Measurements from ENCODE around the gene NME7. TPM values are rescaled to one million over a fixed set of nuclear protein-coding genes. Genes with fewer than 3 reads are reported as not detected.
"Not testable (repeated sequence)": the region's sequence is repeated elsewhere in the genome, so short reads cannot be mapped to it uniquely, and the experiment has no call there.

Gene NME7
- total and polyA plus RNA-seq, 2 experiments from 2014 or later = 22.3 to 35.3 TPM

GRCh38 chr1:169186106-169186505 is 181.5 kb downstream of the NME7 start:
- H3K4me1 ChIP-seq (ENCODE audit: insufficient read depth) = no peaks in the 10 kb centered on the region
- no peaks in the 10 kb centered on the region for H4K20me1 ChIP-seq (ENCODE audit: insufficient read depth)
- 91 to 100% methylated on average over 1 of the region's 1 CpG for WGBS, 2 experiments (ENCODE audit: low coverage in 1 of 2, low lambda C conversion rate in 2 of 2, missing lambda C conversion rate in 2 of 2)
- no peaks in the 10 kb centered on the region for H3K9me3 ChIP-seq (ENCODE audit: low read depth)
- no peaks in the 10 kb centered on the region for H3K79me2 ChIP-seq (ENCODE audit: insufficient read depth)
- no peaks in the 10 kb centered on the region for H3F3A ChIP-seq (ENCODE audit: insufficient read depth)
- H3K9me2 ChIP-seq (ENCODE audit: insufficient read depth) = no peaks in the 10 kb centered on the region
- H3K9ac ChIP-seq = no peak overlapping the region
- H3K27ac ChIP-seq = no peak overlapping the region
- in situ Hi-C loops (cut with MboI) = no loop called here
- no peak for TF ChIP-seq EZH2phosphoT487 (IDR thresholded peaks at IDR 0.05; ENCODE audit: insufficient read depth, low read depth)
- no peak for TF ChIP-seq EZH2 (IDR thresholded peaks at IDR 0.05; ENCODE audit: insufficient read depth, poor library complexity, severe bottlenecking)
- H3K27me3 ChIP-seq (replicated peaks; ENCODE audit: insufficient read depth) = no peaks in the 10 kb centered on the region
- no peak overlapping the region for H3K4me2 ChIP-seq (ENCODE audit: unreplicated experiment)
- no peaks in the 10 kb centered on the region for H3K36me3 ChIP-seq (ENCODE audit: low read depth)
- DNase-seq = no peak
- no peak overlapping the region for H2AFZ ChIP-seq
- H3K4me3 ChIP-seq = no peak overlapping the region

GRCh38 chr1:169184812-169185211 is 182.8 kb downstream of the NME7 start:
- Histone ChIP-seq H4K20me1 (ENCODE audit: insufficient read depth) (no peaks in the 10 kb centered on the region), H3K4me1 (ENCODE audit: insufficient read depth) (no peaks in the 10 kb centered on the region), H3K9me2 (ENCODE audit: insufficient read depth) (no peaks in the 10 kb centered on the region), H3K27me3 (replicated peaks; ENCODE audit: insufficient read depth) (no peaks in the 10 kb centered on the region), H3K9me3 (ENCODE audit: low read depth) (no peaks in the 10 kb centered on the region), H2AFZ (no peak overlapping the region), H3K4me3 (no peak overlapping the region), H3K79me2 (ENCODE audit: insufficient read depth) (no peaks in the 10 kb centered on the region), H3F3A (ENCODE audit: insufficient read depth) (no peaks in the 10 kb centered on the region), H3K36me3 (ENCODE audit: low read depth) (no peaks in the 10 kb centered on the region), H3K9ac (no peak overlapping the region), H3K27ac (no peak overlapping the region), H3K4me2 (ENCODE audit: unreplicated experiment) (no peak overlapping the region)
- DNase-seq = no peak
- in situ Hi-C loops (cut with MboI) = no loop called here
- TF ChIP-seq EZH2 (IDR thresholded peaks at IDR 0.05; ENCODE audit: insufficient read depth, poor library complexity, severe bottlenecking) (no peak), EZH2phosphoT487 (IDR thresholded peaks at IDR 0.05; ENCODE audit: insufficient read depth, low read depth) (no peak)
- 90 to 92% methylated on average over 1 of the region's 1 CpG for WGBS, 2 experiments (ENCODE audit: low coverage in 1 of 2, low lambda C conversion rate in 2 of 2, missing lambda C conversion rate in 2 of 2)

GRCh38 chr1:169180174-169180573 is 187.4 kb downstream of the NME7 start:
- no peak for TF ChIP-seq EZH2phosphoT487 (IDR thresholded peaks at IDR 0.05; ENCODE audit: insufficient read depth, low read depth)
- no peak for TF ChIP-seq EZH2 (IDR thresholded peaks at IDR 0.05; ENCODE audit: insufficient read depth, poor library complexity, severe bottlenecking)
- in situ Hi-C loops (cut with MboI) = no loop called here
- H4K20me1 ChIP-seq (ENCODE audit: insufficient read depth) = no peaks in the 10 kb centered on the region
- no peaks in the 10 kb centered on the region for H3K9me2 ChIP-seq (ENCODE audit: insufficient read depth)
- DNase-seq = no peak
- H3K4me2 ChIP-seq (ENCODE audit: unreplicated experiment) = no peak overlapping the region
- no peaks in the 10 kb centered on the region for H3K9me3 ChIP-seq (ENCODE audit: low read depth)
- no peak overlapping the region for H3K27ac ChIP-seq
- H2AFZ ChIP-seq = no peak overlapping the region
- H3K4me1 ChIP-seq (ENCODE audit: insufficient read depth) = no peaks in the 10 kb centered on the region
- no peak overlapping the region for H3K4me3 ChIP-seq
- H3K36me3 ChIP-seq (ENCODE audit: low read depth) = no peaks in the 10 kb centered on the region
- WGBS, 2 experiments (ENCODE audit: low coverage in 1 of 2, low lambda C conversion rate in 2 of 2, missing lambda C conversion rate in 2 of 2) = 77 to 85% methylated on average over 3 of the region's 3 CpGs
- no peak overlapping the region for H3K9ac ChIP-seq
- no peaks in the 10 kb centered on the region for H3K27me3 ChIP-seq (replicated peaks; ENCODE audit: insufficient read depth)
- H3F3A ChIP-seq (ENCODE audit: insufficient read depth) = no peaks in the 10 kb centered on the region
- no peaks in the 10 kb centered on the region for H3K79me2 ChIP-seq (ENCODE audit: insufficient read depth)

GRCh38 chr1:169179431-169179830 is 188.2 kb downstream of the NME7 start:
- H3K27me3 ChIP-seq (replicated peaks; ENCODE audit: insufficient read depth); H2AFZ ChIP-seq; H3F3A ChIP-seq (ENCODE audit: insufficient read depth); H3K4me2 ChIP-seq (ENCODE audit: unreplicated experiment); DNase-seq; H3K36me3 ChIP-seq (ENCODE audit: low read depth); H3K4me3 ChIP-seq; H3K79me2 ChIP-seq (ENCODE audit: insufficient read depth); H4K20me1 ChIP-seq (ENCODE audit: insufficient read depth); H3K9me3 ChIP-seq (ENCODE audit: low read depth); H3K9ac ChIP-seq; H3K9me2 ChIP-seq (ENCODE audit: insufficient read depth); H3K4me1 ChIP-seq (ENCODE audit: insufficient read depth); H3K27ac ChIP-seq; in situ Hi-C loops (cut with MboI): not testable (repeated sequence)
- 92 to 95% methylated on average over 3 of the region's 3 CpGs for WGBS, 2 experiments (ENCODE audit: low coverage in 1 of 2, low lambda C conversion rate in 2 of 2, missing lambda C conversion rate in 2 of 2)

GRCh38 chr1:169175461-169175860 is 192.1 kb downstream of the NME7 start:
- no peaks in the 10 kb centered on the region for H4K20me1 ChIP-seq (ENCODE audit: insufficient read depth)
- H3K9ac ChIP-seq = no peak overlapping the region
- no peaks in the 10 kb centered on the region for H3K36me3 ChIP-seq (ENCODE audit: low read depth)
- H3K9me3 ChIP-seq (ENCODE audit: low read depth) = no peaks in the 10 kb centered on the region
- H3K27me3 ChIP-seq (replicated peaks; ENCODE audit: insufficient read depth) = no peaks in the 10 kb centered on the region
- H3K4me1 ChIP-seq (ENCODE audit: insufficient read depth) = no peaks in the 10 kb centered on the region
- H2AFZ ChIP-seq = no peak overlapping the region
- H3K4me2 ChIP-seq (ENCODE audit: unreplicated experiment) = no peak overlapping the region
- H3K4me3 ChIP-seq = no peak overlapping the region
- no peaks in the 10 kb centered on the region for H3K9me2 ChIP-seq (ENCODE audit: insufficient read depth)
- H3K79me2 ChIP-seq (ENCODE audit: insufficient read depth) = no peaks in the 10 kb centered on the region
- TF ChIP-seq EZH2phosphoT487 (IDR thresholded peaks at IDR 0.05; ENCODE audit: insufficient read depth, low read depth) = no peak
- TF ChIP-seq EZH2 (IDR thresholded peaks at IDR 0.05; ENCODE audit: insufficient read depth, poor library complexity, severe bottlenecking) = no peak
- no peak for DNase-seq
- in situ Hi-C loops (cut with MboI) = no loop called here
- 44 to 49% methylated on average over 2 of the region's 2 CpGs for WGBS, 2 experiments (ENCODE audit: low coverage in 1 of 2, low lambda C conversion rate in 2 of 2, missing lambda C conversion rate in 2 of 2)
- no peak overlapping the region for H3K27ac ChIP-seq
- H3F3A ChIP-seq (ENCODE audit: insufficient read depth) = no peaks in the 10 kb centered on the region
